ENCODE results near the gene SEMG2.

SEMG2 gene

GRCh38 chr20:45266977-45267376, 45.8 kb downstream of the SEMG2 start:
- no peak for TF ChIP-seq CTCF (IDR thresholded peaks at IDR 0.05; ENCODE audit: insufficient read depth, low read length, missing control alignments)
- CTCF ChIA-PET, result interaction anchor here (7.5 kb wide), 1 partner anchor 25 kb away, joined by 57 read pairs; no protein-coding TSS in a partner anchor
- H3K4me3 ChIP-seq (ENCODE audit: low read depth, low read length), result no peak overlapping the region
- no peak for DNase-seq (ENCODE audit: low read depth, low spot score)
- POLR2A ChIA-PET, result no interaction called here

GRCh38 chr20:45268531-45268930, 47.4 kb downstream of the SEMG2 start:
- TF ChIP-seq CTCF (IDR thresholded peaks at IDR 0.05; ENCODE audit: insufficient read depth, low read length, missing control alignments), result no peak
- POLR2A ChIA-PET, result no interaction called here
- no peak for DNase-seq (ENCODE audit: low read depth, low spot score)
- no peak overlapping the region for H3K4me3 ChIP-seq (ENCODE audit: low read depth, low read length)
- CTCF ChIA-PET, result interaction anchor here (1.1 to 7.5 kb wide), 3 partner anchors 14 to 166 kb away, joined by 3 to 57 read pairs (median 4); no protein-coding TSS in a partner anchor

- H3K4me3 ChIP-seq (ENCODE audit: low read depth, low read length), result no peak overlapping the region
- no peak for DNase-seq (ENCODE audit: low read depth, low spot score)
- POLR2A ChIA-PET, result no interaction called here
- no peak for TF ChIP-seq CTCF (IDR thresholded peaks at IDR 0.05; ENCODE audit: insufficient read depth, low read length, missing control alignments)
- CTCF ChIA-PET, result interaction anchor here (1.1 to 7.5 kb wide), 3 partner anchors 13 to 166 kb away, joined by 3 to 57 read pairs (median 4); no protein-coding TSS in a partner anchor
These were observed 47.9 kb downstream of the SEMG2 start for GRCh38 chr20:45269056-45269455.

- ChIA-PET CTCF (interaction anchor here (1.7 to 7.5 kb wide), 2 partner anchors 12 to 22 kb away, joined by 4 to 57 read pairs; no protein-coding TSS in a partner anchor), POLR2A (no interaction called here)
- DNase-seq (ENCODE audit: low read depth, low spot score), result no peak
- TF ChIP-seq CTCF (IDR thresholded peaks at IDR 0.05; ENCODE audit: insufficient read depth, low read length, missing control alignments), result no peak
- H3K4me3 ChIP-seq (ENCODE audit: low read depth, low read length), result no peak overlapping the region
These were observed 48.6 kb downstream of the SEMG2 start for GRCh38 chr20:45269754-45270270.
